ENCODE results near the gene PVRIG. TPM values are rescaled to one million over a fixed set of nuclear protein-coding genes. Genes with fewer than 3 reads are reported as not detected.
A peak's percentile ranks its signal among the peaks of the same experiment; 100 is the strongest.
"Not testable (repeated sequence)": the region's sequence is repeated elsewhere in the genome, so short reads cannot be mapped to it uniquely, and the experiment has no call there.

The PVRIG gene
- total RNA-seq, 4 donors from 2014 or later, result 0.23 to 1.5 (median 1.4) TPM; not detected in 1

GRCh38 chr7:100244988-100245605 is 25.3 kb downstream of the PVRIG start:
- H3K9me3 ChIP-seq; intact Hi-C loops (cut with DNase I); DNase-seq (ENCODE audit: extremely low spot score); H3K4me3 ChIP-seq; H3K36me3 ChIP-seq; H3K27me3 ChIP-seq; H3K27ac ChIP-seq (replicated peaks in 1 of 4): not testable (repeated sequence)
- WGBS, result 80% methylated on average over 4 of the region's 9 CpGs
- H3K4me1 ChIP-seq, result peaks cover 5 to 12% (median 9%) of the 10 kb centered on the region in 4 donors

- WGBS, result 84% methylated on average over 15 of the region's 15 CpGs
Measured at GRCh38 chr7:100246121-100246864, 26.5 kb downstream of the PVRIG start.

GRCh38 chr7:100246865-100247137 is 27.1 kb downstream of the PVRIG start:
- H3K9me3 ChIP-seq; intact Hi-C loops (cut with DNase I); DNase-seq (ENCODE audit: extremely low spot score); H3K36me3 ChIP-seq; H3K27me3 ChIP-seq; H3K4me3 ChIP-seq; H3K27ac ChIP-seq (replicated peaks in 1 of 4): not testable (repeated sequence)
- WGBS, result 97% methylated on average over 9 of the region's 9 CpGs
- peaks cover 5 to 12% (median 9%) of the 10 kb centered on the region in 4 donors for H3K4me1 ChIP-seq

More at GRCh38 chr7:100246121-100246864, 26.5 kb downstream of the PVRIG start:
- H3K27ac ChIP-seq (replicated peaks in 1 of 4); intact Hi-C loops (cut with DNase I); H3K4me3 ChIP-seq; H3K36me3 ChIP-seq; H3K27me3 ChIP-seq; DNase-seq (ENCODE audit: extremely low spot score); H3K9me3 ChIP-seq: not testable (repeated sequence)
- H3K4me1 ChIP-seq, result peaks cover 5 to 12% (median 9%) of the 10 kb centered on the region in 4 donors

- Histone ChIP-seq H3K4me3 (no peak overlapping the region), H3K4me1 (peaks cover 5 to 12% (median 9%) of the 10 kb centered on the region in 4 donors), H3K9me3 (no peaks in the 10 kb centered on the region), H3K36me3 (no peaks in the 10 kb centered on the region), H3K27me3 (no peaks in the 10 kb centered on the region), H3K27ac (replicated peaks in 1 of 4) (no peak overlapping the region)
- TF ChIP-seq POLR2A (IDR thresholded peaks at IDR 0.05; ENCODE audit: low read depth) (peak; percentile 11), EP300 (IDR thresholded peaks at IDR 0.05) (no peak), POLR2AphosphoS5 (IDR thresholded peaks at IDR 0.05) (no peak)
- intact Hi-C loops (cut with DNase I), result no loop called here
- 48% methylated on average over 9 of the region's 11 CpGs for WGBS
- DNase-seq (ENCODE audit: extremely low spot score), result no peak
Measured at GRCh38 chr7:100247152-100247757, 27.5 kb downstream of the PVRIG start.

GRCh38 chr7:100248483-100248882 is 28.7 kb downstream of the PVRIG start:
- H3K36me3 ChIP-seq, result no peaks in the 10 kb centered on the region
- peaks cover 5 to 11% (median 9%) of the 10 kb centered on the region in 4 donors for H3K4me1 ChIP-seq
- no peaks in the 10 kb centered on the region for H3K27me3 ChIP-seq
- H3K9me3 ChIP-seq, result no peaks in the 10 kb centered on the region
- no peak overlapping the region for H3K27ac ChIP-seq (replicated peaks in 1 of 4)
- TF ChIP-seq CTCF (IDR thresholded peaks at IDR 0.05) (no peak), POLR2AphosphoS5 (IDR thresholded peaks at IDR 0.05) (no peak), POLR2A (IDR thresholded peaks at IDR 0.05; ENCODE audit: low read depth) (no peak), EP300 (IDR thresholded peaks at IDR 0.05) (no peak)
- no peak overlapping the region for H3K4me3 ChIP-seq
- DNase-seq (ENCODE audit: extremely low spot score), result no peak
- 89% methylated on average over 10 of the region's 10 CpGs for WGBS
- intact Hi-C loops (cut with DNase I), result no loop called here

GRCh38 chr7:100257017-100257416 is 37.3 kb downstream of the PVRIG start:
- no peak overlapping the region for H3K27ac ChIP-seq (replicated peaks in 1 of 4)
- intact Hi-C loops (cut with DNase I), result no loop called here
- no peaks in the 10 kb centered on the region for H3K9me3 ChIP-seq
- no peak overlapping the region for H3K4me3 ChIP-seq
- no peaks in the 10 kb centered on the region for H3K36me3 ChIP-seq
- no peak for TF ChIP-seq CTCF (IDR thresholded peaks at IDR 0.05)
- no peak for TF ChIP-seq POLR2AphosphoS5 (IDR thresholded peaks at IDR 0.05)
- TF ChIP-seq EP300 (IDR thresholded peaks at IDR 0.05), result no peak
- DNase-seq (ENCODE audit: extremely low spot score), result no peak
- no peaks in the 10 kb centered on the region for H3K4me1 ChIP-seq
- H3K27me3 ChIP-seq, result no peaks in the 10 kb centered on the region
- WGBS, result 95% methylated on average over 7 of the region's 7 CpGs

- WGBS, result 90% methylated on average over 8 of the region's 8 CpGs
- H3K9me3 ChIP-seq; H3K27ac ChIP-seq (replicated peaks in 1 of 4); H3K4me1 ChIP-seq; H3K36me3 ChIP-seq; H3K27me3 ChIP-seq; H3K4me3 ChIP-seq; DNase-seq (ENCODE audit: extremely low spot score); intact Hi-C loops (cut with DNase I): not testable (repeated sequence)
Measured at GRCh38 chr7:100259984-100260383, 40.2 kb downstream of the PVRIG start.

- H3K36me3 ChIP-seq; H3K27ac ChIP-seq (replicated peaks in 1 of 4); intact Hi-C loops (cut with DNase I); DNase-seq (ENCODE audit: extremely low spot score); H3K9me3 ChIP-seq; H3K27me3 ChIP-seq; H3K4me3 ChIP-seq: not testable (repeated sequence)
- WGBS, result 93% methylated on average over 4 of the region's 4 CpGs
- peaks cover 10 to 22% (median 14%) of the 10 kb centered on the region in 4 donors for H3K4me1 ChIP-seq
Measured at GRCh38 chr7:100262896-100263295, 43.1 kb downstream of the PVRIG start.

- H3K36me3 ChIP-seq; DNase-seq (ENCODE audit: extremely low spot score); H3K27ac ChIP-seq (replicated peaks in 1 of 4); H3K27me3 ChIP-seq; intact Hi-C loops (cut with DNase I); H3K4me3 ChIP-seq; H3K9me3 ChIP-seq: not testable (repeated sequence)
- WGBS, result 92% methylated on average over 4 of the region's 4 CpGs
- peaks cover 10 to 24% (median 16%) of the 10 kb centered on the region in 4 donors for H3K4me1 ChIP-seq
Measured at GRCh38 chr7:100264223-100264622, 44.5 kb downstream of the PVRIG start.

- Histone ChIP-seq H3K4me1 (peaks cover 12 to 28% (median 19%) of the 10 kb centered on the region in 4 donors), H3K27ac (replicated peaks in 1 of 4) (peak overlapping the region in 1 of 4 donors; percentile 31)
- DNase-seq (ENCODE audit: extremely low spot score); H3K9me3 ChIP-seq; H3K4me3 ChIP-seq; H3K36me3 ChIP-seq; H3K27me3 ChIP-seq; intact Hi-C loops (cut with DNase I): not testable (repeated sequence)
- 91% methylated on average over 7 of the region's 7 CpGs for WGBS
Measured at GRCh38 chr7:100264669-100265165, 45.0 kb downstream of the PVRIG start.

Measured in esophagus muscularis mucosa (tissue), 4 donors.